NCI-H128 (cell line): Measurements from ENCODE around the gene NOS1AP.

Experiments used
- DNase-seq: peaks from one replicate; lab custom pipeline; 2025; ENCODE audit not compliant: unreplicated experiment; lab: John Stamatoyannopoulos, UW

NOS1AP gene

DNA sequence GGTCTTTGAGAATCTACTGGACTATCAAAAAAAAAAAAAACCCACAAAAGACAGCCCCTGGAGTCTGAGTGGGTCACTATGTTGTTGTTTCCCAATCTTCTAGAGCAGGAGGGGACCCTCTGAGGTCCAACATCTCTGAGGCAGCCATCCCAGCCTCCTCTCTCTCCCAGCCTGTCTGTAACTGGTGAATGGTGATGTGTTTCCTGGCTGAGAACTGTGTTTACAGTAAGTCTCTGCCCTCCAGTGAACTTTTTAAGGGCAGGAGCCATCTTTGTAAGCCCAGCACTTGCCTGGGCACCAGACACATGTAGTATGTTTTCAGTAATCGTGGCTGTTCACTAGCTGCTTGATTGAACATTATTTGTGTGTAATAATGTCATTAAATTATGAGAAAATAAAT, 221.5 kb downstream of the NOS1AP start:
- no peak for DNase-seq

DNA sequence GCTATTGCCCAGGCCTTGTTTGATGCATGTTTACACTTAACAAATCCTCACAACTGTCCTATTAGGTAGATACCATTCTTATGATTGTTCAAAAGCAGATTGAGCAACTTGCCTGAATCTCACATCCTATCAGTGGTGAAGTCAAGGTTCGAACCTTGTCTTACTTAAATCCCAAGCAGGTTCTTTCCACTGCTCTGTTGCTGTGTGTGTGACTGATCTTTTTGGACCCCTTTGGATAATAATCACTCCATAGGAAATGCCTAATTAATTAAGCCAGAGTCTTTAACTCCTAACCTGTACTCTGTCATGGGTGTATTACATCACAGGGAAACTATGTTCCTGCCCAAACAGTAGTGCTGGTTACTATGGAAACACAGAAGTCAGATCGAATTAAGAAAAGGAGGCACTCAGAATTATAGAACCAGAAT, 222.9 kb downstream of the NOS1AP start:
- DNase-seq = no peak

DNA sequence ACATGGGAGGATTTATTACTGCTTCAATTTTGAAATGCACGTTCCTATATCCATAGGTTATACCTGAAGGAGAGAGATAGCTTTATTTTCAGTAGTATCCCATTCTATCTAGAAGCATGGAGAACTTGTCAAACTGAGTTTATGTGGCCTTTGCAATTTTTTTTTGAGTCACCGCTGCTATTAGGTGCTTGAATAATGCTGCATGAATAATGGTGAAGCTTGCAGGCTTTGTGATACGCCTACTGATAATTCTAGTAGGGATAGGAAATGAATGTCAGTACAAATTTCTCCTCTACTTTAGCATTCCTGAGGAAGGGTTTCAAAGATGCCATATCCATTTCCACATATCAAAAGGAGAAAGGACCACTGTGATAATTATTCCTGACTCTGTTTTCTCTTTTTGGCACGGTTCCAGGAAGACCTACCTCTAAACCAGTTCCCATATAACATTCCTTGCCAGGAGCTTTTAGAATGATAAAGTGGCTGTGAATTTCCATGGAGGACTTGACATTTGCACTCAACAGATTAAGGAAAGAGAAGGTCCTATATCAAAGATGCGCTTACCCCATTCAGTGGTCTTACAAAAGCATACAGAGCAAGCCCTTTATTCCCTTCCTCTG, 223.7 kb downstream of the NOS1AP start:
- no peak for DNase-seq

GRCh38 chr1:162294015-162294414, 224.5 kb downstream of the NOS1AP start:
- DNase-seq = no peak

DNA sequence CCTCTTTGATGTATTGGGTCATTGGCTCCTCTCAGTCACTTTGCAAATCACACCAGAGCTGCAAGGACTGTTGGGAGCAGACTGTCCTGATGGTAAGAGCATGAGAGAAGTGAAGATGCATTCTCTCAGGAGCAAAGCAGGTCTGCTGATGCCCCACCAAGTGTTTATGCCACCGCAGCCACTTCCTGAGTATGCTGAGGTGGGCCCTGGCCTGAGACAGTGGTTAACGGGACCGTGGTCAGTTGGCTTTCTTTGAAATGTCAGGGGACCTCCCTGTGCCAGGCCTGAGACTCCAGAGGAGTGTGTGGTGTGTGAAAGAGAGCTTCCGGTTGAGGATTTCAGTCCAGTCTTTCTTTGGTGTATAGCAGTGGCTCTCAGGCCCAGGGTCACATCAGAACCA, 227.7 kb downstream of the NOS1AP start:
- no peak for DNase-seq

DNA sequence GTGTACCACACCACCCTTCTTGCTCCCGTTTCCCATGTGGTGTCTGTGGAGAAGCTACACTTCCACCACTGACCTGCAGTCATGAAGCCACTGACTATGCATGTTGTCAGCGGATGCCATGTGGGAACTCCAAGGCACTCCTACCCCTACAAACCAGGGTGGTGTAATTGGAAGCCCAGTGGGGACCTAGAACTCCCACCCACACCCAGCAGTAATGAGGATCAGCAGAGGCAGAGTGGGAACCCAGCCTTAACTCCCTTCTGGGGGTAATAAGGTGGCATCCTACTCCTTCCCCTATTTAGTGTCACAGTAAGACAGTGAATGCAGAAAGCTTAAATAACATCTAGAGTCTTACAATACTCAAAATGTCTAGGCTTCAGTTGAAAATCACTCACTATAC, 228.8 kb downstream of the NOS1AP start:
- DNase-seq = no peak

GRCh38 chr1:162299018-162299417, 229.5 kb downstream of the NOS1AP start:
- no peak for DNase-seq

DNA sequence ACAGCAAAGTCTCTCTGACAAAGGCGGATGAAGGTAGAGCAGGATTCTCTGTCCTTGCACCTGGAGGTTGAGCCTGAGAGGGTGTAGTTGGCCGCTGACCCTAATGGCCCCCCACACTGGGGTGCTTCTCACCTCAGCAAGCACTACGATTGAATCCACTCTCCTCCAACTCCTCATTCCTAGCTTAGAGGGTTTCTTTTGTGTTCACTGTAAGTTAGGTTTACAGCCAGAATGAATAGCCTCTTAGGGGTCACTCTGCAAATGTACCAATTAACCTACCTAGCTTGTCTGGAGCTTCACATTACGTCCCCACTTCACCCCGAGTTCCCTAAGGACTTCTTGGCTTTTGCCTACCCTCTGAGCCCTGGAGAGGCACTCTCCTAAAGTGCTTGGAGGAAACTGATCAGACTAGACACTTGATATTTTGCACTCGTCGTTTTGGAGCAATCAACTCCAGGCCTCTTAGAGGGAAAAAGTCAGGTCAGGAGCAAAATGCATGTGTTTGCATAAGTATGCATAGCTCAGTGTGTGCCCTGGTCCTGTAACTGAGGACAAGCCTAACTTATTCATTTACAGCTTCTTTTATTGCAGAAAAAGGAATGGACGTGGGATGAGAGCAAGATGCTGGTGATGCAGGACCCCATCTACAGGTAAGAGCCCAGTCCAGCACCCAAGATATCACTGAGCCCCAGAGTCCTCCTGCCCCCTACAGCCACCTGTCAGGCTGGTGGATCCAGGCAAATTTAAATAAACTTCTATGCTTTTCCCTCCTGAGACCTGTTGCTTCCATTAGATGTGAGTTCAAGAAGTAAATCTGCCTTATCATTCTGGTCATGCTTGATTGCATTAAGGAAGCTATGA, 230.8 kb downstream of the NOS1AP start:
- peak; percentile 84 for DNase-seq

GRCh38 chr1:162301696-162302095, 232.2 kb downstream of the NOS1AP start:
- no peak for DNase-seq

- DNase-seq = no peak
Observed at GRCh38 chr1:162302306-162303003, 233.0 kb downstream of the NOS1AP start.

DNA sequence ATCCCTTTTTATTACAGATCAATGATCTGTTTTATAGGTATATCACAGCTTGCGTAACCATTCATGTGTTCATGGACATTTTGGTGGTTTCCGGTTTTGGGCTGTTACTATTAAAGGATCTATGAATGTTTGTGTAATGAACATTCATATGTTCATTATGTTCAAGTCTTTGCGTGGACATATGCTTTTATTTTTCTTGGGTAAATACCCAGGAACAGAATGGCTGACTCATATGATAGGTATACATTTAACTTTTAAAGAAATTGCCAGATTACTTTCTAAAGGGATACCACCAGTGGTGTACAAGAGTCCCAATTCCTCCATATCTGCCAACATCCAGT, 233.5 kb downstream of the NOS1AP start:
- no peak for DNase-seq

DNA sequence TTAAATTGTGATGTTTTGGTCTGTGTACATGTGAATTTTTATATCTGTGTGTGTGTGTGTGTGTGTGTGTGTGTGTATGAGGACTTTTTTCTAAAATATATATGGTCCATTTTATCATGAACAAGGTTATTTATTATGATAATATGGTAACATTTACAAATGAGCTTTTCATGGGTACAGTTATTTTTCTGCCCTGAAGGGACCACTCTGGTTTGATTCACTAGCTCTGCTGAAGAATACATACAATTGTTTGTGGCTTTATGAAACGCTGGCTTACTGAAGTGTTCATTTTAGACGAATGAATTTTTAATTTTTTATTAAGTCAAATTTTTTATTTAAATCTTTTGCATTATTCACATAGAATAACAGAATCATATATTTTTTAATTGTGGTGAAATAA, 235.2 kb downstream of the NOS1AP start:
- no peak for DNase-seq

DNA sequence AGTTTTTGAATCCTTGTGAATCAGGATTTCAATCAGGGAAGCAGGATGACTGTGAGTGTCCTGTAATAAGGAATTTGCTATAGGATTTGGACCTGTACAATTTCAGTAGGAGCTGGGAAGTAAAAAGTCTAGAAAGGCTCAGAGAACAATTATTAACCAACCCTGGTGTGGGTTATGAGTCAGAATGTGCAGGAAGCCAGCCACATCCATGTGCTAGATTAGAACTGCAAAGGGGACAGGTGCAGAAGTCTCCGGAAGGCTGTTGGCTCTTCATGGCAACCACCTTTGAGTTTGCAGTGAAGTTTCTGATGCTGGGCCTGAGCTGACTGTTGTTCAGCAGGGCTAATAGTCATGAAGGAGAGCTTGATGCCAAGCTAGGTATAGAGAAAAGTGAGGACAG, 236.5 kb downstream of the NOS1AP start:
- DNase-seq = no peak

GRCh38 chr1:162310337-162310736, 240.8 kb downstream of the NOS1AP start:
- no peak for DNase-seq

DNA sequence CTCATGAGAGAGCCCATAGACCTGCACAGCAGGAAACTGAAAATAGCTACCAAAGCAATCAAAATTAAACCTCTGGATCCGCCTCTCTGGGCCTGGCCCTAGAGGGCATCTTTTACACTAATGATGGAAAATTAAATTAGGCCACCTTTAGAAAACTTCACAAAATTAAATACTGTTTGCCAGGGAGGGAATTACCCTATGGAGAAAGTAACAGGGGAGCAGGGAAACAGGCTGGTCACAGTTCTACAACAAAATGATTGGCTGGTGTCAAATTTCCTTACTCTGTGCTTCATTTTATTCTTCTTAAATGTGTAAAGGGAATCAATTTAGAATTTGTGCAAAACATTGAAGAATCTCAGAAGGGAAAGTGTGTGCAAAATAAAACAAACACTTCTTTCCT, 244.7 kb downstream of the NOS1AP start:
- DNase-seq = no peak

- no peak for DNase-seq
Observed at GRCh38 chr1:162315673-162316072, 246.2 kb downstream of the NOS1AP start.

- no peak for DNase-seq
Observed at GRCh38 chr1:162316187-162316586, 246.7 kb downstream of the NOS1AP start.

GRCh38 chr1:162317621-162318020, 248.1 kb downstream of the NOS1AP start:
- DNase-seq = no peak

DNA sequence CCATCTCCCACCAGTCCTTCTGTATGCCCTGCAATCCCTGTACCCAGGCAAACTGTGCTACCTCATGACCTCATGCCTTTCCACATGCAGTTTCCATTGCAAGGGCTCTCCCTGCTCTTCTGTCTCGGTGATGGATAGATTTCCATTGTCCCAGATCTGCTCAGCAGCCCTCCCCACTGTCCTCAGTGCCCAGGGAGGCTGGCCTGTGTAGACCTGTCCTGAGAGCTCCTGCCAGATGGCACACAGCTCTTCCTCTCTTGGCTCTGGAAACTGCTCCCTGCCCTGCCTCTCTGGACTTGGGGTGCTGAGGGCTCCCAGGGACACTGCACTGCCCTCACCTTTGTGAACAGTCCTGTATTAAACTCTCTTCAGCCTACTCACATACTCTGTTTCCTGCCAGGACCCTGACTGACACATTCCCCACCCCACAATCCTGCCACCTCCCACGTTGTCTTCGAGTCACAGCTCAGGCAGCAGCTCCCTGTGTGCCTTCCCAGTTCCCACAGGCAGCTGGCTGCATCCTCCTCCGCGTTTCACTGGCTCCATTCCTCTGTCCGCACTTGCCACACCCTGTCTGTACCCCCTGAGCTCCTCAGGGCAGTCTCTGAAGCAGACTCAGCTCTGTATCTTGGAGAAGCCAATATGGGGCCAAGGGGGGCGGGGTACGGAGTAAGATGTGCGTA, 250.1 kb downstream of the NOS1AP start:
- no peak for DNase-seq

DNA sequence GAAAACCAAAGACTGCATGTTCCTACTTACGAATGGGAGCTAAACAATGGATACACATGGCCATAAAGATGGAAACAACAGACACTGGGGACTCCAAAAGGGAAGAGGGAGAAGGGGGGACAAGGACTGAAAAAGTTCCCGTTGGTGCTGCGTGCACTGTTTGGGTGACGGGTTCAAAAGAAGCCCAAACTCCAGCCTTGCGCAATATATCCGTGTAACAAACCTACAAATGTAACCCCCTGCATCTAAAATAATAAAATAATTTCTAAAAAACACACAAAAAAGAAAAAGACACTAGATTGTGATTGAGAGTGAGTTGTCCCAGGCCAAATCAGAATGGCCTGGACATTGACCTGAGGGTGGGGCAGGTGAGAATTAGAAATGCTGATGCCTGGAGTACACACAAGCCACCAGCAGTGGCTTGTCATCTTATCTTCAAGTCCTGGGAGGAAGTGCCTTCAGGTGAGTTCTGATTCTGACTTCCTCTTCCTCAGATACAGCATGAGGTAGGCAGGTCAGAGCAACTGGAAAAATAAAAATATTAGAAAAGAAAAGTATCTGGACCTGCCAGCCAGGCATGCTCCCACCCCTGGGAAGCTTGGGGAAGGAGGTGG, 252.4 kb downstream of the NOS1AP start:
- no peak for DNase-seq

DNA sequence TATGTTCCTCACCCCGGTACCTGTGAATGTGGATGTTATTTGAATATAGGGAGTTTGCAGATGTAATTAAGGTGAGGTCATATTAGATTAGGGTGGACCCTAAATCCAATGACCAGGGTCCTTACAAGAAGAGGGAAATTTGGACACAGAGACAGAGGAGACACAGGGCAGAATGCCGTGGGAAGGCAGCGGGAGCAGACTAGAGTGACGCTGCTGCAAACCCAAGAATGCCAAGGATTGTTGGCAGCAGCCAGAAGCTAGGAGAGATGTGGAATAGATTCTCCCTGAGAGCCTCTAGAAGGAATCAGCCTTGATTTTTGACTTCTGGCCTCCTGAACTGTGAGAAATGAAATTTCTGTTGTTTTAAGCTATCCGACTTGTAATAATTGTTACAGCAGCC, 253.5 kb downstream of the NOS1AP start:
- DNase-seq = no peak
